Amniotic epithelial cell (primary cell): ENCODE measurements around the gene CXorf49.
"Not testable (repeated sequence)": the region's sequence is repeated elsewhere in the genome, so short reads cannot be mapped to it uniquely, and the experiment has no call there.

ENCODE experiments used
- DNase-seq: peaks from one replicate; pipeline ENCODE4 v3.0.0-alpha.2; 2010; ENCODE audit warnings: low read depth

Gene CXorf49

DNA sequence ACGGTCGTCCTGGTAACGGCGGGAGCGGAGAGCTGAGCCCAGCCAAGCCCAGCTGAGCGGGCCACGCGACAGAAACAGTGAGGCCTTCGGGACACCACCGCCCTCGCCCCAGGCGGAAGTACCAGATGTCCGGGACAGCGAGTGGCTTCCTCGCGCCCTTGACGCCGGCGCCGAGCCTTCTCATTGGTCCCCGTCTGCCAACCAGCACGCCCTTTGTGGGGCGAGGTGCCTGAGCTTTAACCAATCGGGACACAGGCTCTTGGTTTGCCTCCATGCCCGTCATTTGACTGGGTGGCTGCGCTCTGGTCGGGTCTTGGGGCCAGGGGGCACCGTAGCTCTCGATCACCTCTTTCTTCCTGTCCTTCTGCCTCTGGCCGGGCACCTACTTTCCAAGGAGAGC, at the start of gene CXorf49:
Gene CXorf49, minus strand, starts transcription at position 101 of the 400 bp plus-strand sequence. CDS start 134 bp downstream, outside the sequence.
- DNase-seq, result not testable (repeated sequence)

DNA sequence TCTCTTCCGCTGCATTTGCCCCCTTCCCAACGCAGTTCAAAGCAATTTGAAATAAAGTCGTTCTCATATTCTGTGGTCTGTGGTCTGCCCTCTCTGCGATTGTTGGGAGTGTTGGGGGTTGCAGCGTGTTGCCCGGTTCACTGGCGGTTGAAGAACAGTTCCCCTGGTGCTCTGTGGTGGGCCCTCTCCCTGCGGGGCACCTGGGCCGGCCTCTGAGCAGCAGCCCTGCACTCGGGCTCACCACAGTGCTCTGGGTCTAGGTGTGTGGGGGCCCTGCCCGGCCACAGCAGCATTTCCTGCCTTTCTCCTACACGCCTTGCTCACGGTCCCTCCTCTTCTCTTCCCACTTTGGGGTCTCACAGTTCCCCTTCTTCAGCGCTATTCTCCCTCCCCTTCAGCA, 49.0 kb upstream of the CXorf49 start:
- DNase-seq, result not testable (repeated sequence)

DNA sequence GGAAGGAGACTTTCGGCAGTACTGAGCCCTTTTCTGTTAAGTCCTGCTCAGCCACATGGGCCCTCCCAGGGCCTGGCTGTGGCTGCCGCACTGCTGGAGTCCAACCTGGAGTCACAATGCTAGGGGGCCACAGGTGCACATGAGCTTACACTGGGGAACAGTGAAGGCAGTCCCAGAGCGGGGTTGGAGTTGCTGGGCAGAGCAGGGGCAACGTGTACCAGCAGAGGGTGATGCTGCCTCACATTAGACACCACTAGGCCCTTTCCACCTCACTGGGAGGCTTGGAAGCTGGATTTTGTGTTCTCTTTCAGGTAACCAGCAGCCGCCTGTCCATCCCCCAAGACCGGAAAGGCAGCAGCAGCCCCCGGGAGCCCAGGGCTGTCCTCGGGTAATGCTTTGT, 47.5 kb upstream of the CXorf49 start:
- DNase-seq, result not testable (repeated sequence)

DNA sequence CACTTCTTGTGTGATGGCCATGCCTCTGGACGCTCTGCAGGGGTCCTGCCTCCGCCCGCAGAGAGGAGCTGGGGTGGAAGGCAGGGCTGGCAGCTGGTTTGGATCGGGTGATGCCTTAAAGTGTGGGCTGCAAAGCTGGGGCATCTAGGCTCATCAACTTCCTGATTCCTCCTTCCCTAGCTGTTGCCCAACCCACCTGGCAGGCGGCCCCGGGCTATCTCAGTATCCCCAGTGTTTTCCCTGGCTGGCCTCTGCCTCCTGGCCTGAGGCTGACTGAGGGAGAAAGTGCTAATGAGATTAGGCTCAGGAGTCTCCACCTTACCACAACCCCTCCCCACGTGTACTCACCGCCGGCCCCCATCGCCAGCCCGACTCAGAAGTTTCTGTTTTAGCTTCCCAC, 46.7 kb upstream of the CXorf49 start:
- DNase-seq, result not testable (repeated sequence)

DNA sequence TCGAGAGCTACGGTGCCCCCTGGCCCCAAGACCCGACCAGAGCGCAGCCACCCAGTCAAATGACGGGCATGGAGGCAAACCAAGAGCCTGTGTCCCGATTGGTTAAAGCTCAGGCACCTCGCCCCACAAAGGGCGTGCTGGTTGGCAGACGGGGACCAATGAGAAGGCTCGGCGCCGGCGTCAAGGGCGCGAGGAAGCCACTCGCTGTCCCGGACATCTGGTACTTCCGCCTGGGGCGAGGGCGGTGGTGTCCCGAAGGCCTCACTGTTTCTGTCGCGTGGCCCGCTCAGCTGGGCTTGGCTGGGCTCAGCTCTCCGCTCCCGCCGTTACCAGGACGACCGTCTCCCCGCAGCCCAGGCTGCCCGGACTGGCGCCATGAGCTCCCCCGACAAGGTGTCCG, 45.0 kb upstream of the CXorf49 start, which contains the start of gene CXorf49B:
Gene CXorf49B, plus strand, starts transcription at position 301 of the 400 bp plus-strand sequence. Its CDS starts 75 bp downstream, at position 376.
- not testable (repeated sequence) for DNase-seq

DNA sequence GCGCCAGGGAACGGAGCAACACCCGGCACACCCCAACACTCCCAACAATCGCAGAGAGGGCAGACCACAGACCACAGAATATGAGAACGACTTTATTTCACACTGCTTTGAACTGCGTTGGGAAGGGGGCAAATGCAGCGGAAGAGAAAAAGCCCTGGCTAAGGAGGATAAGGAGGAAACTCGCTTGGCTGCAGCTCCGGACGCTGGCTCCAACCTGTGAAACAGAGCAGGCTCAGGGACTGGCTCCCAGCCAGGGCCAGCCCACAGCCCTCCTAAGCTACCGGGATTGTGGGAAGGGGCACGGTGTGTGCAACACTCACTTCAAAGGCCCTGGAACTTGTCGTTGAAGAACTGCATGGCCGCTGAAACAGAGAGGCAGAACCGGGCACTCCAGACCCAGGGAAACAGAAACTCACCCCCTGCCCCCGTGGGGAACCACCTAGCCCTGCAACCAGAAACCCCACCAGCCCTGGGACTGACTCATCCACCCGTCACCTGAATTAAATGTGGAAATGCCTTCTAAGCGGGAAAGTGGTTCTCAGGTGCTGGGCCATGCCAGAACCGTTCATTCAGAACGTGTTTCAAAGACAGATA, 42.7 kb upstream of the CXorf49 start:
- DNase-seq, result not testable (repeated sequence)

DNA sequence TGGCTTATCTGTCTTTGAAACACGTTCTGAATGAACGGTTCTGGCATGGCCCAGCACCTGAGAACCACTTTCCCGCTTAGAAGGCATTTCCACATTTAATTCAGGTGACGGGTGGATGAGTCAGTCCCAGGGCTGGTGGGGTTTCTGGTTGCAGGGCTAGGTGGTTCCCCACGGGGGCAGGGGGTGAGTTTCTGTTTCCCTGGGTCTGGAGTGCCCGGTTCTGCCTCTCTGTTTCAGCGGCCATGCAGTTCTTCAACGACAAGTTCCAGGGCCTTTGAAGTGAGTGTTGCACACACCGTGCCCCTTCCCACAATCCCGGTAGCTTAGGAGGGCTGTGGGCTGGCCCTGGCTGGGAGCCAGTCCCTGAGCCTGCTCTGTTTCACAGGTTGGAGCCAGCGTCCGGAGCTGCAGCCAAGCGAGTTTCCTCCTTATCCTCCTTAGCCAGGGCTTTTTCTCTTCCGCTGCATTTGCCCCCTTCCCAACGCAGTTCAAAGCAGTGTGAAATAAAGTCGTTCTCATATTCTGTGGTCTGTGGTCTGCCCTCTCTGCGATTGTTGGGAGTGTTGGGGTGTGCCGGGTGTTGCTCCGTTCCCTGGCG, 2.3 kb upstream of the CXorf49 start:
- not testable (repeated sequence) for DNase-seq

DNA sequence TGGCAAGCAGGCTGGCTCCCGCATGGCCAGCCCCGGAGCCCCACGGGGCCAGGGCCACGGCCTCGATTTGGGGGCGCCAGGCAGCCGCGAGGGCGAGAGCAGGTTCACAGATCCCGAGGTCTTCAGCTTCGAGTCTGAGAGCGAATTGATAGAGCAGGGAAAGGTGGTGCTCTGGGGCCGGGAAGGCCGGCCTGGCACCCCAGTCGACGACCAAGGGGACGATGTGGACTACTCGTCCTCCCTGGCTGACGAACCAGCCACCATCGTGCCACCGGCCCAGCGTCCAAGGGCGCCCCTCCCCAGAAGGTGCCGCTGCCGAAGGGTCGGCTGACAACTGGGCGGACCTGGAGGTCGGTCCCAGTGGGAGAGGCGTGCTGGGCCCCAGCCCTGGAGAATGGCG, 1.1 kb upstream of the CXorf49 start:
- not testable (repeated sequence) for DNase-seq

DNA sequence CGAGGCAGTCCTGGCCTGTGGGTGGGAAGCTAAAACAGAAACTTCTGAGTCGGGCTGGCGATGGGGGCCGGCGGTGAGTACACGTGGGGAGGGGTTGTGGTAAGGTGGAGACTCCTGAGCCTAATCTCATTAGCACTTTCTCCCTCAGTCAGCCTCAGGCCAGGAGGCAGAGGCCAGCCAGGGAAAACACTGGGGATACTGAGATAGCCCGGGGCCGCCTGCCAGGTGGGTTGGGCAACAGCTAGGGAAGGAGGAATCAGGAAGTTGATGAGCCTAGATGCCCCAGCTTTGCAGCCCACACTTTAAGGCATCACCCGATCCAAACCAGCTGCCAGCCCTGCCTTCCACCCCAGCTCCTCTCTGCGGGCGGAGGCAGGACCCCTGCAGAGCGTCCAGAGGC, 1.8 kb downstream of the CXorf49 start:
- not testable (repeated sequence) for DNase-seq

DNA sequence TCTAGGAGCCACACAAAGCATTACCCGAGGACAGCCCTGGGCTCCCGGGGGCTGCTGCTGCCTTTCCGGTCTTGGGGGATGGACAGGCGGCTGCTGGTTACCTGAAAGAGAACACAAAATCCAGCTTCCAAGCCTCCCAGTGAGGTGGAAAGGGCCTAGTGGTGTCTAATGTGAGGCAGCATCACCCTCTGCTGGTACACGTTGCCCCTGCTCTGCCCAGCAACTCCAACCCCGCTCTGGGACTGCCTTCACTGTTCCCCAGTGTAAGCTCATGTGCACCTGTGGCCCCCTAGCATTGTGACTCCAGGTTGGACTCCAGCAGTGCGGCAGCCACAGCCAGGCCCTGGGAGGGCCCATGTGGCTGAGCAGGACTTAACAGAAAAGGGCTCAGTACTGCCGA, 2.5 kb downstream of the CXorf49 start:
- not testable (repeated sequence) for DNase-seq

DNA sequence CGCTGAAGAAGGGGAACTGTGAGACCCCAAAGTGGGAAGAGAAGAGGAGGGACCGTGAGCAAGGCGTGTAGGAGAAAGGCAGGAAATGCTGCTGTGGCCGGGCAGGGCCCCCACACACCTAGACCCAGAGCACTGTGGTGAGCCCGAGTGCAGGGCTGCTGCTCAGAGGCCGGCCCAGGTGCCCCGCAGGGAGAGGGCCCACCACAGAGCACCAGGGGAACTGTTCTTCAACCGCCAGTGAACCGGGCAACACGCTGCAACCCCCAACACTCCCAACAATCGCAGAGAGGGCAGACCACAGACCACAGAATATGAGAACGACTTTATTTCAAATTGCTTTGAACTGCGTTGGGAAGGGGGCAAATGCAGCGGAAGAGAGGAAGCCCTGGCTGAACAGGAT, 4.0 kb downstream of the CXorf49 start:
- not testable (repeated sequence) for DNase-seq

DNA sequence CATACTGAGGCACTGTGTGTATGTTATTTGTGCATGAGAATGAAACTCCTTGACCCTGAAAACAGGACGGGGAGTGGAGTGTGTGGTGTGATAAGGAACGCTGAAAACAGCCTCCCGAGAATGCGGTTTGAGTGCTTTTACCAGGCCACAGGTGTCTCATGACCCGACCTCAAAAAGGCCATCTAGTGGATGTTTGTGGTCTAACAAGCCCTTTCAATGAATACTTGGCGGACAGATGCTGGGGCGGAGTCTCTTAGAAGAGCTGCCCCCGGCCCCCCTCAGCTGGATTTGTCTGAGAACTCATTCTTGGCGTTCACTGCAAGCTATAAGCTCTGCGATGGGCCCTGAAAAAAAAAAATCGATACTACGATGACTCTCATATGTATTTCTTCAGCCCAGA, 15.2 kb downstream of the CXorf49 start:
- not testable (repeated sequence) for DNase-seq

DNA sequence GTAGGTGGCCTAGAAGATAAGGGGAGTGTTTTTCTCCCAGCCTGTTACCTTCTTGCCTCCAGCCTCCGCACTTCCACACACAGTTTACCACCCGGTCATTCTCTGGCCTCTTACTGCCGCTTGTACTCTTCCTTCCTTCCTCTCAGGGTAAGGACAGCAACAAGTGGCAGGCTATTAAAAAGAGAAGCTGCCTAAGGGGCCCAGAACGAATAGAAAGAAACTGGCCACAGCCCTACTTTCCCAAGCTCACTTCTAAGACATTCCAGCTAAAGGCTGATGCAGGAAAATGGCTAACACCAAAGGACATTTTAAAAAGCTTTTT, 19.1 kb downstream of the CXorf49 start:
- not testable (repeated sequence) for DNase-seq

DNA sequence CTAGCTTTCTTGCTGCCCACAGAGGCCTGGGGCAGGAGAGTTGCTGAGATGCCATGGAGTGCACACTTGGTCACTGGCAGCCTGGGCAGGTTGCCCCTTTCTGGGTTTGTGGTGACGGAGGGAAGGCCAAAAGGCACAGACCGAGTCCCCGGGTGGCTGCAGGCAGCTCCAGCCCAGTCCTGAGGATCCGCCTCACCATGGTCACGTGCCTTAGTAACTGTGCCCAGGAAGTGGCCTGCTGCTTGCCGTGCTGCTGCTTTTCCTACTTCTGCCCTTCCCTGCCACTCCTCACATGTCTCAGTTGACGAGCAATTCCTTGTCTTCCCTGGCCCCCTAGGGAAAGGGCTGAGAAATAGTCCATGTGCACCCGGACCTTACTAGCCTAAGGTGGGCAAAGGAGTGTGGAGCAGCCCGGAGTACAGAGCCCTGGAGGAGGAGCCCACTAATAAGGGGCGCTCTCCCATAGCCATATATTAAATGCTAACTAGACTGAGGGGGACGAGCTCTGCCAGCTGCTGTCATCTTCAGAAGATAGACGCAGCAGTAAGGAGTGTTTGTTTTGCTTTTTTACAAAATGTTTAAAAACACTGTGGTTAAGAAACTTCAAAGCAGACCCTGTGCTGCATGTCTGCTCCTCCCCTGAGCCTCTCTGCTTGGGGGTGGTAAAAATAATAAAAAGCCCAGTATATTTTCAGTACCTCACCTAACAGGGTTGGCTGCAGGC, 19.6 kb downstream of the CXorf49 start:
- not testable (repeated sequence) for DNase-seq

DNA sequence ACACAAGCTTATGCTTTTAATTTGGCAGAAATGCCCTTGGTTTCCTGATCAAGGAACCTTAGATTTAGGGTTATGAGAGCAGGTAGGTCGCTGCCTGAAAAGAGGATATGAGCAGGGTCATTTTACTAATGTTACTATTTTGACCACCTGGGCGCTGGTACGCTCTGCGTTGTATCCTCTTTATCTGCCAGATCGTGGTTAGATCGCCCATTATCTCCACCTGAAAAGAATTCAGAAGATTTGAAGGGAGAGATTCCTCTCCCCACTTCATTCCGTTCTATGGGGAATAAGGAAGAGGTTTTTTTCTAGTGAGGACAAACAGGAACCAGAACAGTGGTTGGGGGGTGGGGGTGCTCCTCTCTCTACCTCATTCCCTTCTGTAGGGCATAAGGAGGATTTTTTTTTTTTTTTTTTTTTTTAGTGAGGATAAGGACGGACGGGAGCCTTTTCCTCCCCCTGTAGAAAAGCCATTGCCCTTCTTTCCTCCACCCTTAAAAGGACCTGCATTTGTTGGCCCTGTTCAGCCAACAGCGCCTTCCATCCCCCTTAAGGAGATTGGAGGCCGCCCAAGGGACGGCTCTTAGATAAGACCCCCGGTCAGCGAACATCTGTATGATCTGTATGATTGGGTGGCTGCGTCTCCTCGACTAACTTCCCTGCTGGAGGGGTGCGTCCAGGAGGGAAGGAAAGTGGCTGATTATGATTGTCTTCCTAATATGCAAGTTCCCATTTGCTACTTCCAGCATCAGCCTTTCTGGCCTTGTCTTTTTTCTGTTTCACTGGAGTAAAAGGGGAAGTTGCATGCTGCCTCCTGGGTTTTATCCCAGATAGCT, 20.4 kb downstream of the CXorf49 start:
- DNase-seq, result not testable (repeated sequence)

DNA sequence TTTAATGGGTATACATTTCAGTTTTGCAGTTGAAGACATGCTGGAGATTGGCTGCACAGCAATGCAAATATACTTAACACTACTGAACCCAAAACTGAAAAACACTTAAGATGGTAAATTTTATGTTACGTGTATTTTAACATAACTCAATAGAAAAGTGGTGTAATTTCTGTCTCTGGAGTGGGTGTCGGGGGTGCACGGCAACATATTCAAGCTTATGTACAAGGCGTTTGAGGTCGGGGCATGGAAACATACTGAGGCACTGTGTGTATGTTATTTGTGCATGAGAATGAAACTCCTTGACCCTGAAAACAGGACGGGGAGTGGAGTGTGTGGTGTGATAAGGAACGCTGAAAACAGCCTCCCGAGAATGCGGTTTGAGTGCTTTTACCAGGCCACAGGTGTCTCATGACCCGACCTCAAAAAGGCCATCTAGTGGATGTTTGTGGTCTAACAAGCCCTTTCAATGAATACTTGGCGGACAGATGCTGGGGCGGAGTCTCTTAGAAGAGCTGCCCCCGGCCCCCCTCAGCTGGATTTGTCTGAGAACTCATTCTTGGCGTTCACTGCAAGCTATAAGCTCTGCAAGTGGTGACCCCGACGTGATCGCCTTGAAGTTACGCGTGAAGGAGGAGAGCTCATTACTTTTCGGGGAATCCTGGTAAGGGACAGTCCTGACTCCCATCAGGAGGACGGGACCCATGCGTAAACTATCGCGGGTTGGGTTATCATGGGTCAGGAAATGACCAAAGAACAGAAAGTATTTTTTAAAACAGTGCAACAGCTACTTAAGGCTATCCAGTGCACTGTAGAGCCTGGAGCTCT, 21.2 kb downstream of the CXorf49 start:
- DNase-seq, result not testable (repeated sequence)

DNA sequence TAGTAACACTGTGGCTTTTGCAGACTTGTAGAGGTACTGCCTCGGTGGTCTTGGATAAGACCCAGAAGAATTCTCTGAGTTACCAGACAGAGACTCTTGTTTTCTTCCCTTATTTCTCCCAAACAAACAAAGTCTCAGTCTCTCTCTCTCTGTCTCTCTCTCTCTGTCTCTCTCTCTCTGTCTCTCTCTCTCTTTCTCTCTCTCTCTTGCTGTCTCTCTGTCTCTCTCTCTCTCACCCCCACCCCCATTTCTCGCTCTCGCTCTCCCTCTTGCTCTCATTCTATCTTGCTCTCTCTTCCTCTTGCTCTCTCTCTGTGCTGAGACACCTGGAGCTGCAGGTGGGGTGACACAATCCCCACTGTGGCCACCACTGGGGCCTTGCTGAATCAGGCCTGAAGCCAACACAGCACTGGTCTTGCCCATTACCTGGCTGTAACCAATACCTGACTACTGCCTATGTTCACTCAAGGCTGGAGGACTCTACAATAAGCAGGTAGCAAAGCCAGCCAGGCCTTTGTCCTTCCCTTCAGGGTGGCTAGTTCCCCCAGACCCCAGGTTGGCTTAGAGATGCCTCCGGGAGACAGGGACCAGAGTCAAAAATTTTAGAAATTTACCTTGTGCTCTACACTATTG, 38.4 kb downstream of the CXorf49 start:
- DNase-seq, result no peak

DNA sequence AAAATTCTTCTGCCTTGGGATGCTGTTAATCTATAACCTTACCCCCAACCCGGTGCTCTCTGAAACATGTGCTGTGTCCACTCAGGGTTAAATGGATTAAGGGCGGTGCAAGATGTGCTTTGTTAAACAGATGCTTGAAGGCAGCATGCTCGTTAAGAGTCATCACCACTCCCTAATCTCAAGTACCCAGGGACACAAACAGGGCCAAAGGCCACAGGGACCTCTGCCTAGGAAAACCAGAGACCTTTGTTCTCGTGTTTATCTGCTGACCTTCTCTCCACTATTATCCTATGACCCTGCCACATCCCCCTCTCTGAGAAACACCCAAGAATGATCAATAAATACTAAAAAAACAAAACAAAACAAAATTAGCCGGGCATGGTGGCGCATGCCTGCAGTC, 40.9 kb downstream of the CXorf49 start:
- DNase-seq, result not testable (repeated sequence)

DNA sequence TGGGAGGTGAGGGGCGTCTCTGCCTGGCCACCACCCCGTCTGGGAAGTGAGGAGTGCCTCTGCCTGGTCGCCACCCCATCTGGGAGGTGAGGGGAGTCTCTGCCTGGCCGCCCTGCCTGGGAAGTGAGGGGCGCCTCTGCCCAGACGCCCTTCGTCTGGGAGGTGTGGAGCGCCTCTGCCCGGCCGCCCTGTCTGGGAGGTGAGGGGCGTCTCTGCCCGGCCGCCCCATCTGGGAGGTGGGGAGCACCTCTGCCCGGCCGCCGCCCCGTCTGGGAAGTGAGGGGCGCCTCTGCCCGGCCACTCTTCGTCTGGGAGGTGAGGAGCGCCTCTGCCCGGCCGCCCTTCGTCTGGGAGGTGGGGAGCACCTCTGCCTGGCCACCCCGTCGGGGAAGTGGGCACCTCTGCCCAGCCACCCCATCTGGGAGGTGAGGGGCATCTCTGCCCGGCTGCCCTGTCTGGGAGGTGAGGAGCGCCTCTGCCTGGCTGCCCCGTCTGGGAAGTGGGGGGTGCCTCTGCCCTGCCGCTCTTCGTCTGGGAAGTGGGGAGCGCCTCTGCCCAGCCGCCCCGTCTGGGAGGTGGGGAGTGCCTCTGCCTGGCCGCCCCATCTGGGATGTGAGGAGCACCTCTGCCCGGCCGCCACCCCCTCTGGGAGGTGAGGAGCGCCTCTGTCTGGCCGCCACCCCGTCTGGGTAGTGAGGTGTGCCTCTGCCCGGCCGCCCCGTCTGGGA, 41.9 kb downstream of the CXorf49 start:
- DNase-seq, result not testable (repeated sequence)

DNA sequence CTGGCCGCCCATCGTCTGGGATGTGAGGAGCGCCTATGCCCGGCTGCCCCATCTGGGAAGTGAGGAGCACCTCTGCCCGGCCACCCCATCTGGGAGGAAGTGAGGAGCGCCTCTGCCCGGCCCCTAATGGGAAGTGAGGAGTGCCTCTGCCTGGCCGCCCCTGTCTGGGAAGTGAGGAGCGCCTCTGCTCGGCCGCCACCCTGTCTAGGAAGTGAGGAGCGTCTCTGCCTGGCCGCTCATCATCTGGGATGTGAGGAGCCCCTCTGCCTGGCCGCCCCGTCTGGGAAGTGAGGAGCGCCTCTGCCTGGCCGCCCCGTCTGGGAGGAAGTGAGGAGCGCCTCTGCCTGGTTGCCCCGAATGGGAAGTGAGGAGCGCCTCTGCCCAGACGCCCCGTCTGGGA, 42.4 kb downstream of the CXorf49 start:
- not testable (repeated sequence) for DNase-seq
